ENCODE data around the gene TAF9. TPM values are rescaled to one million over a fixed set of nuclear protein-coding genes. Genes with fewer than 3 reads are reported as not detected.

The TAF9 gene
- total RNA-seq, 1 experiment from 2014 or later: 76.1 TPM

GRCh38 chr5:69364850-69365249, 4.5 kb downstream of the TAF9 start:
- Mint-ChIP-seq H3K9me3 (no peaks in the 10 kb centered on the region), H3K27ac (no peak overlapping the region), H3K27me3 (ENCODE audit: low read depth) (no peaks in the 10 kb centered on the region), H3K4me3 (no peak overlapping the region), H3K4me1 (peaks cover 7% of the 10 kb centered on the region), H3K36me3 (peaks cover 35% of the 10 kb centered on the region)
- ChIA-PET POLR2A (no interaction called here), CTCF (no interaction called here)
- ATAC-seq (no peak), DNase-seq (ENCODE audit: low spot score) (no peak)
- TF ChIP-seq SOX15 (CRISPR knock-in tag; IDR thresholded peaks at IDR 0.05): no peak

DNA sequence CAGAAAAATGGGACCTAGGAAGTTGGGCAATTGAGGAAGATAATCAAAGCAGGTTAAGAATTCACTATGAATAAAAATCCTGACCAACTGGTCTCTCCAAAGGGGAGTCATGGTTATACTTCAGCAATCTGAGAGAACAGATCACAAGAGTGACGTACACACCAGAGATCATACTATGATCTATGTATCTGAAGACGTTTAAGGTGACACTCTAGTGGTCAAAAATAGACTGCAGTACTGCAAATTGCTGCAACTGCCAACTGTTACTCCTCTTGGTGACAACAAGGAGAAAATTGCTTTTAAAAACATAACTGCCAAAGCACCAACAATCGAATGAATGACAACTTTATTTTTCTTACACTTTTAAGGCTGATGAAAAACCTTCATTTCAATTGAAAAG, 4.9 kb downstream of the TAF9 start:
- no peak for ATAC-seq
- no peak for DNase-seq (ENCODE audit: low spot score)
- H3K27ac Mint-ChIP-seq: no peak overlapping the region
- no peak overlapping the region for H3K4me3 Mint-ChIP-seq
- ChIA-PET POLR2A (no interaction called here), CTCF (no interaction called here)
- TF ChIP-seq, protein P1, sequence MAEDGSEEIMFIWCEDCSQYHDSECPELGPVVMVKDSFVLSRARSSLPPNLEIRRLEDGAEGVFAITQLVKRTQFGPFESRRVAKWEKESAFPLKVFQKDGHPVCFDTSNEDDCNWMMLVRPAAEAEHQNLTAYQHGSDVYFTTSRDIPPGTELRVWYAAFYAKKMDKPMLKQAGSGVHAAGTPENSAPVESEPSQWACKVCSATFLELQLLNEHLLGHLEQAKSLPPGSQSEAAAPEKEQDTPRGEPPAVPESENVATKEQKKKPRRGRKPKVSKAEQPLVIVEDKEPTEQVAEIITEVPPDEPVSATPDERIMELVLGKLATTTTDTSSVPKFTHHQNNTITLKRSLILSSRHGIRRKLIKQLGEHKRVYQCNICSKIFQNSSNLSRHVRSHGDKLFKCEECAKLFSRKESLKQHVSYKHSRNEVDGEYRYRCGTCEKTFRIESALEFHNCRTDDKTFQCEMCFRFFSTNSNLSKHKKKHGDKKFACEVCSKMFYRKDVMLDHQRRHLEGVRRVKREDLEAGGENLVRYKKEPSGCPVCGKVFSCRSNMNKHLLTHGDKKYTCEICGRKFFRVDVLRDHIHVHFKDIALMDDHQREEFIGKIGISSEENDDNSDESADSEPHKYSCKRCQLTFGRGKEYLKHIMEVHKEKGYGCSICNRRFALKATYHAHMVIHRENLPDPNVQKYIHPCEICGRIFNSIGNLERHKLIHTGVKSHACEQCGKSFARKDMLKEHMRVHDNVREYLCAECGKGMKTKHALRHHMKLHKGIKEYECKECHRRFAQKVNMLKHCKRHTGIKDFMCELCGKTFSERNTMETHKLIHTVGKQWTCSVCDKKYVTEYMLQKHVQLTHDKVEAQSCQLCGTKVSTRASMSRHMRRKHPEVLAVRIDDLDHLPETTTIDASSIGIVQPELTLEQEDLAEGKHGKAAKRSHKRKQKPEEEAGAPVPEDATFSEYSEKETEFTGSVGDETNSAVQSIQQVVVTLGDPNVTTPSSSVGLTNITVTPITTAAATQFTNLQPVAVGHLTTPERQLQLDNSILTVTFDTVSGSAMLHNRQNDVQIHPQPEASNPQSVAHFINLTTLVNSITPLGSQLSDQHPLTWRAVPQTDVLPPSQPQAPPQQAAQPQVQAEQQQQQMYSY (CRISPR knock-in tag; IDR thresholded peaks at IDR 0.05): no peak
- TF ChIP-seq PRRX2 (CRISPR knock-in tag; IDR thresholded peaks at IDR 0.05) (no peak), SOX15 (CRISPR knock-in tag; IDR thresholded peaks at IDR 0.05) (no peak), MAX (CRISPR knock-in tag; IDR thresholded peaks at IDR 0.05) (no peak), ZNF512 (CRISPR knock-in tag; IDR thresholded peaks at IDR 0.05; ENCODE audit: borderline replicate concordance) (no peak), SMAD3 (CRISPR knock-in tag; IDR thresholded peaks at IDR 0.05; ENCODE audit: borderline replicate concordance) (no peak), ZNF219 (CRISPR knock-in tag; IDR thresholded peaks at IDR 0.05; ENCODE audit: borderline replicate concordance) (no peak), TEAD4 (CRISPR knock-in tag; IDR thresholded peaks at IDR 0.05) (no peak), JAZF1 (CRISPR knock-in tag; IDR thresholded peaks at IDR 0.05) (no peak), ZNF396 (CRISPR knock-in tag; IDR thresholded peaks at IDR 0.05; ENCODE audit: borderline replicate concordance) (no peak)
- TF ChIP-seq, protein P2, sequence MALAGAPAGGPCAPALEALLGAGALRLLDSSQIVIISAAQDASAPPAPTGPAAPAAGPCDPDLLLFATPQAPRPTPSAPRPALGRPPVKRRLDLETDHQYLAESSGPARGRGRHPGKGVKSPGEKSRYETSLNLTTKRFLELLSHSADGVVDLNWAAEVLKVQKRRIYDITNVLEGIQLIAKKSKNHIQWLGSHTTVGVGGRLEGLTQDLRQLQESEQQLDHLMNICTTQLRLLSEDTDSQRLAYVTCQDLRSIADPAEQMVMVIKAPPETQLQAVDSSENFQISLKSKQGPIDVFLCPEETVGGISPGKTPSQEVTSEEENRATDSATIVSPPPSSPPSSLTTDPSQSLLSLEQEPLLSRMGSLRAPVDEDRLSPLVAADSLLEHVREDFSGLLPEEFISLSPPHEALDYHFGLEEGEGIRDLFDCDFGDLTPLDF (CRISPR knock-in tag; IDR thresholded peaks at IDR 0.05): no peak
- TF ChIP-seq, protein P3, sequence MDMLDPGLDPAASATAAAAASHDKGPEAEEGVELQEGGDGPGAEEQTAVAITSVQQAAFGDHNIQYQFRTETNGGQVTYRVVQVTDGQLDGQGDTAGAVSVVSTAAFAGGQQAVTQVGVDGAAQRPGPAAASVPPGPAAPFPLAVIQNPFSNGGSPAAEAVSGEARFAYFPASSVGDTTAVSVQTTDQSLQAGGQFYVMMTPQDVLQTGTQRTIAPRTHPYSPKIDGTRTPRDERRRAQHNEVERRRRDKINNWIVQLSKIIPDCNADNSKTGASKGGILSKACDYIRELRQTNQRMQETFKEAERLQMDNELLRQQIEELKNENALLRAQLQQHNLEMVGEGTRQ (CRISPR knock-in tag; IDR thresholded peaks at IDR 0.05): no peak
- peaks cover 35% of the 10 kb centered on the region for H3K36me3 Mint-ChIP-seq
- peaks cover 7% of the 10 kb centered on the region for H3K4me1 Mint-ChIP-seq
- H3K27me3 Mint-ChIP-seq (ENCODE audit: low read depth): no peaks in the 10 kb centered on the region
- H3K9me3 Mint-ChIP-seq: no peaks in the 10 kb centered on the region

DNA sequence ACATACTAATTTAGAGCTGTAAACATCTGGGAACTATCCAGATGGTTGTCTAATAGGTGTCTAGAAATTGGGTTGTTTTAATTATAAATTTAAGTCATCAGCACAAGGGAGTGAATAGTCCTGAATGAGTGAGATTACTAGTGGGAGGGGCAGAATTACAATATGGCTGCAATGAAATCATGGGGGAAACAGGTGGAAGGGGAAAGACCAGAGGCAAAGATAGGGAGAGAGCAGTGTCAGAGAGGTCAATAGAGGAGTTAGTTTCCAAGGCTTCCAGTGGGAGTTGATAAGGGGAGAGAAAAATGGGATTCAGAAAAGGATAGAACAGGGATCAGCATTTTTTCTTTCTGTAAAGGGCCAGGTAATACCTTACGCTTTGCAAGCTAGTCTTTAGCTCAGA, 8.9 kb downstream of the TAF9 start:
- ATAC-seq: no peak
- Mint-ChIP-seq H3K4me3 (no peak overlapping the region), H3K36me3 (peaks cover 32% of the 10 kb centered on the region), H3K9me3 (no peaks in the 10 kb centered on the region), H3K4me1 (no peaks in the 10 kb centered on the region), H3K27me3 (ENCODE audit: low read depth) (no peaks in the 10 kb centered on the region), H3K27ac (peak overlapping the region; percentile 4; the same call in 1 of the 2 replicates)
- CTCF ChIA-PET: no interaction called here
- POLR2A ChIA-PET: no interaction called here
- no peak for DNase-seq (ENCODE audit: low spot score)
- TF ChIP-seq ZNF138 (CRISPR knock-in tag; conservative IDR thresholded peaks at IDR 0.05) (no peak), NFATC4 (CRISPR knock-in tag; IDR thresholded peaks at IDR 0.05) (no peak), SMAD4 (CRISPR knock-in tag; IDR thresholded peaks at IDR 0.05) (no peak), NR1H2 (CRISPR knock-in tag; IDR thresholded peaks at IDR 0.05) (no peak), MXD4 (CRISPR knock-in tag; IDR thresholded peaks at IDR 0.05; ENCODE audit: borderline replicate concordance) (no peak), TP53 (CRISPR knock-in tag; IDR thresholded peaks at IDR 0.05) (no peak), AR (CRISPR knock-in tag; IDR thresholded peaks at IDR 0.05) (no peak)
- TF ChIP-seq, protein P4, sequence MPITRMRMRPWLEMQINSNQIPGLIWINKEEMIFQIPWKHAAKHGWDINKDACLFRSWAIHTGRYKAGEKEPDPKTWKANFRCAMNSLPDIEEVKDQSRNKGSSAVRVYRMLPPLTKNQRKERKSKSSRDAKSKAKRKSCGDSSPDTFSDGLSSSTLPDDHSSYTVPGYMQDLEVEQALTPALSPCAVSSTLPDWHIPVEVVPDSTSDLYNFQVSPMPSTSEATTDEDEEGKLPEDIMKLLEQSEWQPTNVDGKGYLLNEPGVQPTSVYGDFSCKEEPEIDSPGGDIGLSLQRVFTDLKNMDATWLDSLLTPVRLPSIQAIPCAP (CRISPR knock-in tag; IDR thresholded peaks at IDR 0.05): no peak
- TF ChIP-seq, protein P5, sequence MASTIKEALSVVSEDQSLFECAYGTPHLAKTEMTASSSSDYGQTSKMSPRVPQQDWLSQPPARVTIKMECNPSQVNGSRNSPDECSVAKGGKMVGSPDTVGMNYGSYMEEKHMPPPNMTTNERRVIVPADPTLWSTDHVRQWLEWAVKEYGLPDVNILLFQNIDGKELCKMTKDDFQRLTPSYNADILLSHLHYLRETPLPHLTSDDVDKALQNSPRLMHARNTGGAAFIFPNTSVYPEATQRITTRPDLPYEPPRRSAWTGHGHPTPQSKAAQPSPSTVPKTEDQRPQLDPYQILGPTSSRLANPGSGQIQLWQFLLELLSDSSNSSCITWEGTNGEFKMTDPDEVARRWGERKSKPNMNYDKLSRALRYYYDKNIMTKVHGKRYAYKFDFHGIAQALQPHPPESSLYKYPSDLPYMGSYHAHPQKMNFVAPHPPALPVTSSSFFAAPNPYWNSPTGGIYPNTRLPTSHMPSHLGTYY (CRISPR knock-in tag; IDR thresholded peaks at IDR 0.05): no peak

Data from WTC11 (cell line).